HG02884 (cell line): ENCODE data around the gene ODF4.
"Not testable (repeated sequence)": the region's sequence is repeated elsewhere in the genome, so short reads cannot be mapped to it uniquely, and the experiment has no call there.

Experiments
- ATAC-seq: cut with Tn5 transposase; IDR thresholded peaks from one replicate; pipeline ENCODE4 v1.9.1; 2021; ENCODE audit warnings: mild to moderate bottlenecking, moderate library complexity; ENCODE audit not compliant: unreplicated experiment

The ODF4 gene

DNA sequence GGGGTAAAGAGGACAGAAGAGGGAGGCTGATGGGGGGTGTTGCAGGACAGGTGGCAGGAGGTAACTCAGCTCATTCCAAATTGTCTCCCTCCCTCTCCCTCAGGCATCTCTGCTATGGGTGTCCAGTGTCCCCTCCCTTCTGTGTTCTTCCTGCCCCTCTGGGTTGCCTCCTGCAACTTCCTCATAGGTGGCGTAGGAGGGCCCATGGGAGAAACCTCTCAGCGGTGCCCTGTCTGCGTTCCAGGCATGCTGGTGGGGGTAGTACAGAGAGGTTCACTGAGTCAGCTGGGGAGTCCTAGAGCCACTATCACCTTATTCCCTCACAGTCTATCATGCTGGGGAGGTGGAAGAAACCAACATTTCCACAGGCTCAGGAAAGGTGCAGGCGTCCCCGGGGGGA is 14.7 kb upstream of the ODF4 start:
- no peak for ATAC-seq

DNA sequence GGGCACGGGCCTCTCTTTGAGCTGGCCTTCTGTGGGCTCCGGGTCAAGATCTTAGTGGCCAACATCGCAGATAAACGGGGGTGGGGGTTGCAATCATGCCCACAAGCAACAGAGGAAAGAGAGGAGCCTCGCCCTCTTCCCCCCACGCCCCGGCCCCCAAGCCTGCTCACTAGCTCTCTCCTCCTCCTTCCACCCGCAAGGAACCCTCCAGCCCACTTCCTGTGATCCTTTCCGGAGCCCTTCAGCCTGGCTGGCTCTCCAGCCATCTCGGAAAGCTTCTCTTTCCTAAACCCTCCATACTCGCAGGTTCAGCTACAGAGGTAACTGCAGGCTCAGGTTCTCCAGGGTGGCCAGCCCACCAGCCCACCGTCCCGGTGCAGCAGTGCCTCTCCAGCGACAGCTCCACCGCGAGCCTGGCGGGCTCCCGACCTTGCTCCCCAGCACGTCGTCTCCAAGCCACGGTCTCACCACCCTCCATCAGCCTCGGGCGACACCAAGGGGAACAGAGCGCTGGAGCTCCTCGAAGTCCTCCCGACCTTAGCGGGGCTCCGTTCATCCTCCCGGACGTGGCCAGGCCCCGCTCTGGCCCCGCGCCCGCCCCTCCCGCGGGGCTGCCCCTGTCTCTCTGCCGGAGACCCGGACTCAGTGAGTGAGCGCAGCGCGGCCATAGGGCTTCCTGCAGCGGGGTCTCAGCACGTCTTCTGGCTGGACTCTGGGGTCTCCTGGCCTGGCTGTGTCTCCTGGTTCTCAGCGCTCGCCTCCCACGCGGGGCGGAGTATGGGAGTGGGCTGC is 12.9 kb upstream of the ODF4 start:
- ATAC-seq = no peak

DNA sequence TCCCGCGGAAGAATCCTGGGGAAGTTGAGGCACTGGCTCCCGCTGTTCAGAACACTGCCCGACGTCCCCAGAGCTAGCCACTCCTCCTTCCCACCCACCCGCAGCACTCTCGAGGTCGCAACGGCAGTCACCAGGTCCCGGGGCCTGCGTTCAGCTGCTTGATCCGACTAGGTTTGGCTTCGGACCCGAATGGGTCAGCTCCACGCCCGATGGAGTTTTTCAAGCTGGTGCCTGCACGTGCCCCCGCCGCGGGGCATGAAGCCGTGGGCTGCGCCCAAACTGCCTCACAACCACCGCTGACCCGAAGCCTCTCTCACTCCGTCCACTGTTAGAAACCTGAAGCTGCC is 12.4 kb upstream of the ODF4 start:
- ATAC-seq = no peak

DNA sequence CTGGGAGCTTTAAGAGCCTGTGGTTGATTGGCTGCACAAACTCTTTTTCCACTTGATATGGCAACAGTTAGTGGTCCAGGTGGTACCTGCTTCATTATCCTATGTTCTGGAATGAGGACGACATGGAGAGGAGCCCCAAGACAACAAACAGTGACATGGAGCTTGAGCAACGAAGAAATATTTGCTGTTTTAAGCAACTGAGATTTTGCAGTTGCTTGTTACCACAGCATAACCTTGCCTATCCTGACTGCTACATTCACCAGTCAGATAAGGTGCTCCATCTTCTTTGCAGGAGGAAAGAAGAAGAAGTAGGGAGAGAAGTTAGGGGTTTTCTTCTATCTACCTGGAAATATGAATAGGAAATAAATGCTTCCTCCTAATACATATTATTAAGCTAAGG is 7.5 kb upstream of the ODF4 start:
- no peak for ATAC-seq

DNA sequence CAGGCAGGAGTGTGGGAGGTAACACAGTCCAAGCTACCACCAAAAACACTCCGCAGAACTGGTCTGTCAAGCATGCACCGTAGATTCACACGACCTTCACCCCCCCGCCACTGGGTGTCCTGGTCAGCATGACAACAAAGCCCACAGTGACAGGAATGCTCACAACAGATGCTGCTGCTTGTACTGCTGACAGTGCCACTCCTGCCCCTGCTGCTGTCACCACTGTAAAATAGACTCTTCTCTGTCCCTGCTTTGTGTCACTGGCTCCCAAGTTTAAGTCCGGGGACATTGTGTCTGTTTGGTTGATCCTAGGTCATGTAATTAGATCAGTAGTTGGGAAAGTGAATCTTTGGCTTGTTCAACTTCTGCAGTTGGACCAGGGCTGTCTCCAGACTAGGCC is 7.0 kb upstream of the ODF4 start:
- no peak for ATAC-seq

DNA sequence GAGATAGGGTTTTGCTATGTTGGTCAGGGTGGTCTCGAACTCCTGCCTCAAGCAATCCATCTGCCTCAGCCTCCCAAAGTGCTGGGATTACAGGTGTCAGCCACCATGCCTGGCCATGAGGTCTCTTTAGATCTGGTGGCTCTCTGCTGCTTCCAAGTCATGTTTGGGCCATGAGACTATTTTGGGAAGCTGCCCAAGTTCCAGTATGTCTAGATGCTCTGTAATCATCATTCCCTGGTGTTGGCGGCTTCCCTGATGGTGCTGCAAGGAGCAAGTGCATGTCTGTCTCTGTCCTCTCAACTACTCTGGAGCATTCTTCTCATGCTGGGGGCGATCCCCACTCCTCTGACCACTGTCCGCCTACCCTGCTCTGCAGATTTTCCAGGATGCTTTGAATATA is 6.4 kb upstream of the ODF4 start:
- no peak for ATAC-seq

DNA sequence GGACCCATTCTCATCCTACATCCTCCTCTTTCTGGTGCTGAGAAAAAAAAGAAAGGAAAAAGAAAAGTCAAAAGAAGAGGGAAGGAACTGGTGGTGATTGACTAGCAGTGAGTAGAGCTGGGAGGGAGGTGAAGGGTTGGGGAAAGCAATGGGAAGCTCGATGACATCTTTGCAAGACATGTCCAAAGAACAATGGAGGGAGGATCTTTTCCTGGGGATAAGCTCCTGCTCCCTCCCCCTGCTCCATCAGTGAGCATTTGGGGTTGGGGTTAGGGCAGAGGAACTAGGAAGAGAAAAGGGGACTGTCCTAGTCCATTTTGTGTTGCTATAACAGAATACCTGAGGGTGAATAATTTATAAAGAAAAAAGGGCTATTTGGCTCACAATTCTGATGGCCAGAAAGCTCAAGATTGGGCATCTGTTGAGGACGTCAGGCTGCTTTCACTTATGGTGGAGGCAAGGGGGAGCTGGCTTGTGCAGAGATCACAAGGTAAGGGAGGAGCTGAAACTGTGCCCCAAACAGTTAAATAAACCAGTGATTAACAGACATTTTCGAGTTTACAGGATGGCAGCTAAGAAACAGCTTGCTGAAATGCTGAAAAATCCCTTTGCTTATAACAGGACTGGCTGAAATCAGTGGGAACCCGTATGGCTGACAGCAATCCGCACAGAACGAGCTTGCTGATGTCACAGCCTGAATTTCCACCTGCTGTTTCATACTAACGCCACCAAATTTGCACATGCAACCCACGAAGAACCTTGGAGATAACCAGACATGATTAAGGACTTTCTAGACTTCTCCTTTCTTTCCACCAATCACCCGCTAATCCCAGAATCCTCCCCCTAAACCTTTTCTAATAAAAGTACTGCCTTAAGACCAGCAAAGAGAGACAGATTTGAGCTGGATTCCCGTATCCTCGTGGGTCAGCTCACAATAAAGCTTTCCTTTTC is 1.6 kb upstream of the ODF4 start:
- no peak for ATAC-seq

DNA sequence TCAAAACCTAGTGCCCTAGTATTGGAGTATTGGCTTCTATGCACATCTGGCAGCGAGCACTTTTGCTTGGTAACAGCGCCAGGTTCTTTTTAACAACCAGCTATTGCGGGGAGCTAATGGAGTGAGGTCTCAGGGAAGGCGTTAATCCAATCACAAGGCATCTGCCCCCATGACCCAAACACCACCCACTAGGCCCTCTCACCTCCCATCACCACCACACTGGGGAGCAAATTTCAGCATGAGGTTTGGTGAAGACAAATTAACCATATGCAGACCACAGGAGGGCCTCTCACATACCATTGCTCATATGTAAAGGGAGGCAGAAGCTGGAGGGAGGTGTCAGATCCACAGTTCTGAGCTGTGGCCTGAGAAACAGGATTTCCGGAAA is 893 bp upstream of the ODF4 start:
- no peak for ATAC-seq

DNA sequence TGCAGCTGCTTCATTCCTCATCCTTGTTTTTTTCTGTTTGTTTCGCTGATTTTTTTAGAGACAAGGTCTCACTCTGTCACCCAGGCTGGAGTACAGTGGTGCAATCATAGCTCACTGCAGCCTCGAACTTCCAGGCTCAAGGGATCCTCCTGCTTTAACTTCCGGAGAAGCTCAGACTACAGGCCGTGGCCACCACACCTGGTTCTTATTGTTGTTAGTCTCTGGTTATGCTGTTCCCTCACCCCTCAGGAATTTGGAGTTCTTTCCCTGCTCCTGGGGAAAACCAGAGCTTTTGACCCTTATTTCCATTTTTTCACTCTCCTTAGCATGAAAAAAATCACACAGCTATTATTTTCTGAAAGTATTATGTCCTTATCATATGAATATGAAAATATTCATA is 1.8 kb downstream of the ODF4 start:
- no peak for ATAC-seq

DNA sequence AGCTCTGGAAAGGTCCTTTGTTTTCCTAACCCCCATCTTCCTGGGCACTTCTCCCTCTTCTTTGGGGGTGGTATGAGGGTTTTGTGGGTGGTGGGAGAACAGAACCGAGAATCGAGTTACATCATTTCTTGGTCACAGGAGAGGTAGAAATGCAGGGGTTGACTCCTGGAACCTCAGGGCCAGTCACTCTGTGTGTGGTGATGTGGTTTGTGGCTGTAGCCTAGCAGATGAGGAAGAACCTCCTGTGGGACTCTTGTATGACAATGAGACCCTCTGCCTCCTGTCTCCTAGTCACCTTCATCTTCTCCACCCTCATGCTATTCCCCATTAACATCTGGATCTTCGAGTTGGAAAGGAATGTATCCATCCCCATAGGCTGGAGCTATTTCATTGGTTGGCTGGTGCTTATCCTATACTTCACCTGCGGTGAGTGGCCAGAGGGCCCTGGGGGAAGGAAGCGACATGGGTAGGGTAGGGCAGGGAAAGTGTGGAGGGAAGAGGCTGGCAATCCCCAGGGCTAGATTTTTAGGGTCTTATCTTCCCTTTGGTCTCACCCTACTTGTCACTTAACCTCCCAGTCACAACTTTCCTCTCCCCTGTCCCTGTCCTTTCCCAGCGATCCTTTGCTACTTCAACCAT is 5.5 kb downstream of the ODF4 start:
- no peak for ATAC-seq

DNA sequence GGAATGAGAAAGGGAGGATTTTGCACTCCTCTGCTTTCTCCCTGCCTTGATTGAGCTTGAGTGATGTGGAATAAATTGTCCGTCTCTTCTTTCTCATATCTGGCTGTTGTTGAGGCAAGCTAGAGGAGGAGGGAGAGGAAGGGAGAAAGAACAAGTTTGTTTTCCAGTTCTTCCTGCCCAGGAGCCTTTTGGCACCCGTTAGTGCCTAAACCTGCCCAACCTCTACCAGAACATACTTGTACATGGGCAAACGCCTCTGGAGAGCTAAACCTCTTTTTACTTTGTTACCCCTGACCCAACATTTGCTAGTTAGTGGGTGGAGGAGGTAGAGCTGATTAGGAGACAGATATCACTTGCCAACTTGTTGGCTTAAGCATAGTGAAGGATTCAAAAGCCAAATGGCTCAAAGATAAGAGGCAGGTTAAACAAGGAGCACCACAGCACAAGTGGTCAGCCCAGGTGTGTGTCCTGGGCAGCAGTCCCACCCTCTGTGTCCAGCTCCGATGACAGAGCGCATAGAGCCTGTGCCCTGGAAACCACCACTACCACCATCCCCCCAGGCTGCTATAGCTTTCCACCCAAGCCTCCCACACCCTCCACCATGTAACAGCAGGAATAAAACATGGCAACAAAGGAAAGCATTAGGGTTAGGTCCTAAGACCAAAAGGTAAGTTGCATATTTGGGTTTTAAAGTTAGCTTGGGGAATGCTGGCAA is 6.5 kb downstream of the ODF4 start:
- ATAC-seq = no peak

DNA sequence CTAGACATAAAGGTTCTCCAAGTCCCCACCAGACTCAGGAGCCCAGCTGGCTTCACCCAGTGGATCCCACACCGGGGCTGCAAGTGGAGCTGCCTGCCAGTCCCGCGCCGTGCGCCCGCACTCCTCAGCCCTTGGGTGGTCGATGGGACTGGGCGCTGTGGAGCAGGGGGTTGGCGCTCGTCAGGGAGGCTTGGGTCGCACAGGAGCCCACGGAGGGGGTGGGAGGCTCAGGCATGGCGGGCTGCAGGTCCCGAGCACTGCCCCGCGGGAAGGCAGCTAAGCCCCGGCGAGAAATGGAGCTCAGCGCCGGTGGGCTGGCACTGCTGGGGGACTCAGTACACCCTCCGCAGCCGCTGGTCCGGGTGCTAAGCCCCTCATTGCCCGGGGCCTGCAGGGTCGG is 7.4 kb downstream of the ODF4 start:
- ATAC-seq = not testable (repeated sequence)

DNA sequence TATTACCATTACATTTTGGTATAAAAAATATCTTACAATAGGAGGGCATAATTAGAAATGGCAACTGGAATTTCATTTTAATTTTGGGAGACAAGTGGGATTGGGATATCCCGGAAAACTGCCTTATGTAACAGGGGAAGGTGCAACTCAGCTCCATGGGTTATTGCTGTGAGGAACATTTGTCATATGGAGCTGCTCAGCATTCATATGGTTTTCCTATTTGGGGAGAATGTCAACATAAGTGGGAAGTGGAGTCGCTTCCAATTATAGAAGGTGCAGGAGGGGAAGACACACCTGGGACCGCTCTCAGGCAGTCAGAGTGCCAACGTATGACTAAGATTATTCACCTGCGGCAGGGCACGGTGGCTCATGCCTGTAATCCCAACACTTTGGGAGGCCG is 10.7 kb downstream of the ODF4 start:
- no peak for ATAC-seq

DNA sequence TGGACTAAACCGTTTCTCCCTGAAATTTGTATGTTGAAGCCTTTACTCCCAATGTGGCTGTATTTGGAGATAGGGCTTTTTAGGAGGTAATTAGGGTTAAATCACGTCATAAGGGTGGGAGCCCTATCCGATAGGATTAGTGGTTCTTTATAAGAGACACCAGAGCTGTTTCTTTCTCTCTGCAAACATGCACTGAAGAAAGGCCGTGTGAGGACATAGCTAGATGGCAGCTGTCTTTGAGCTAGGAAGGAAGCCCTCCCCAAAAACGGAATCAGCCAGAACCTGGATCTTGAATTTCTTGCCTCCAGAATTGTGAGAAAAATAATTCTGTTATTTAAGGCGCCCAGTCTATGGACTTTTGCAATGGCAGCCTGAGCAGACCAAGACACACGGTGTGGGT is 14.1 kb downstream of the ODF4 start:
- no peak for ATAC-seq

DNA sequence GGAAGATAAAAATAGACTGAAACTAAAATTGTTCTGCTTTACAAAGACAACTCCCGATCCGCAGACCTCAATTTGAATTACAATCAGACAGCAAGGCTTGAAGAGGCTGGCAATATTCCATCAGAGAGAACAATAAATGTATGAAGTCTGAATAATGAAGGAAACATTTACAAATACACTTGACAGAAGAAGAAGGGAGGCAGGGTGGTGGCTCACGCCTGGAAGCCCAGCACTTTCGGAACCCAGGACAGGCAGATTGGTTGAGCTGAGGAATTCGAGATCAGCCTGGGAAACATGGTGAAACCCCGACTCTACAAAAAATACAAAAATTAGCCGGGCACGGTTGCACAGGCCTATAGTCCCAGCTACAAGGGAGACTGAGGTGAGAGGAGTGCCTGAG is 14.6 kb downstream of the ODF4 start:
- no peak for ATAC-seq

DNA sequence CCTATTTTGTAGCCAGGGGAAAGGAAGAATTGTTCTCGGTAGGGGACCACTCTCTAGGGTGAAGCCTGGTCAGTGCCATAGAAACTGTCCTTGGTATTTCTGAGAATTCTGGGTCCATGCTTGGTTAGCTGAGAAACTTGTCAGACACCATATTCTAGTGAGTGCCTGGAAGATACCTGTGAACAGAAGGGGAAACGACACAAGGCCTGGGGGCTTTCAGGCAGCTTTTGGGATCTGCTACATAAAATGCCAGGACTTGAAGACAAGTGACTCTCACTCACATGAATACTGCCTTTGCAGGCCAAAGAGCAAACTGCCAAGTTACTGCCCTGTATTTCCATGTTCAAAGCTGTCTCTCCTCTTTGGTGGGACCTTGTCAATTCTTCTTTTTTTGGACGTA is 18.3 kb downstream of the ODF4 start:
- ATAC-seq = no peak

DNA sequence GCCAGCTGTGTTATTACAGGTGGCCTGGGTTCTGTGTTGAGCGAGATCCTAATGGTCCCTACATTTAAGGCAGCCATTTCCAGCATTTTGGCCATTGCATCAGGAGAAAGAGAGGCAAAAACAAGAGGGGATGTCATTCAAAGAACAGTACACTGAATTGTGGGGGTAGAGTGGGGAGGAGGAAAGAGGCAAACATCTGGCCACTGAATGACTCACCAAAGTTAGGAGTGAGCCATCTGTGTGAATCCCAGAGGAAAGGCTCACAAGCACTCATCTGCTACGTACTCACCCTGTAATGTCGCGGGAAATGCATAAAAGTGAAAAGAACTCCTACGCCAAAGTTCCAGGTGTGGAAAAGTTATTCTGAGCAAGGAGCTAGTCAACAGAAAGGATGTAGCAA is 20.1 kb downstream of the ODF4 start:
- ATAC-seq = no peak

DNA sequence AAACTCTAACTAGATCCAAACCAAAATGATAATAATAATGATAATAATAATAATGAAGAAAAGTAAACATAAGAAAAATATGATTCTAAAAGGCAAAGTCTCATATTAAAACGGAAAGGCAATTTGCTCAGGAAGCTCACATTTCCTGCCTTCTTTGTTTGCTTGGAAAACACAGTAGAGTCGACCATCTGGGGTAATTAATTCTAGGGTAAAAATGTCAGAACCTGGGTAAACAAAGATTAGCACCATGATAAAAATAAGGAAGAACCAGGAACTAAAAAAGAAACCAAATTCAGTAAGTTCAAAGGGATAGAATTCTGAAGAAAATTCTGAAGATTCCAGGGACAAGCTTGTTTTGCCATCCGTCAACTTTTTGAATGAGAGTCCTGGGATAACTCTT is 20.6 kb downstream of the ODF4 start:
- no peak for ATAC-seq

DNA sequence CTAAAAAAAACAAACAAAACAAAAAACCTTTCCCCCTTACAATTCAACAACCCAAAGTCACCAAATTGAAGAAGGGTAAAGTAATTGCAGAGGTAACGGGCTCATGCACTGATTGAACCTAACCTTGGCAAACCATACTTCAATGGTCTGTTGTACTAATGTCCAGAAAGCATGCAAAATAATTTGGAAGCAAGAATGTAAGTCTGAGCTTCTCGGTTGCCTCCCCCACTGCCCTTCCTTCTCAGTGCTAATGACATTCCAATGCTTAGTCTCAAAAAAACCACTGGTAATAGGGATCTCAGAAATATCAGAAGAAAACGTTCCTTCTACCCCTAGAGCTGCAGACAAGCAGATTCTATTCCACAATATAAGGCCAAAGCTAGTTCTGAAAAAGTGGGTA is 21.1 kb downstream of the ODF4 start:
- no peak for ATAC-seq

DNA sequence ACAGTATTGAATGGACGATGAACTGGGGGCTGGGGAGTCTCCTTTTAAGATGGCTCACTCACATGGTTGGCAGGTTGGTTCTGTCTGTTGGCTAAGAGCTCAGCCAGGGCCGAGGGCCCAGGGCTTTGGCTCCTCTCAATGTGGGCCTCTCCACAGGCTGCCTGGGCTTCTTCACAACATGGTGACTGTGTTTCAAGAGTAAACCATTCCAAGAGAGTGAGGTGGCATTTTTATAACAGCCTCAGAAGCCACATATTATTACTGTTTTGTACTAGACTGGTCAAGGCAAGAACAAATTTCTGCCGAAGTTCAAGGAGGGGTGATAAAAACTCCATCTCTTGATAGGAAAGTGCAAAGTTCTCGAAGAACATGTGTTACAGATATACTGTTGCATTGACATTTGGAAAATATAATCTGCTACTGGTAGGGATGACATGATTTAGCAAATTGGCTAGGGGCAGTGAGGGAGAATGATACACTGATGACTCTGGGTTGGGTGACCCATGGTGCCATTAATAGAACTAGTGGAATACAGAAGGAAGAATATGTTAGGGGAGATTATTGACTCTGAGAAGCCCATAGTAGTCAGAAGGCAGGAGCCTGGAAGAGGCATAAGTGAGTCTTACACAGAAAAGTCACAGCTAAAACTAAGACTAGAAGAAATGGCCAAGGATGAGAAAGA is 23.2 kb downstream of the ODF4 start:
- no peak for ATAC-seq

DNA sequence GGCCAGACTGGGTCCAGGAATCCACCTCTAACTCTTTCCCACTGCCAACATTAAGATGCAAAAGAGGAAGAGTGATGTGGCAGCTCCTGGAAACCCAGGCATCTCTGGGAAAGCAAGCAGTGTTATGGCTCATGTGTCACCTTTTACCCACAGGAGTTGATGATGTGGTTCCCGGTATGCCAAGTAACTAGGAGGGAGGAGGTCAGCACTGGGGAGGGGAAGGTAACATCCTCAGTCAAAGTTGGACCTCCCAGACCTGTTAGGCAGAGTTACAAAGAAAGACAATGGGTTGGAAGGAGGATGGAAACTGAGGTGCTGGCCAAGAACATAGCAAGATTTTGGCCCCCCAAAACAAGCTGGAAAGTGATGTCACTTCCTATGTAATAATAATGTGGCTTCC is 25.5 kb downstream of the ODF4 start:
- ATAC-seq = no peak
